Panc1 (cell line): Measurements from ENCODE around the gene TAPBP. TPM values are rescaled to one million over a fixed set of nuclear protein-coding genes. Genes with fewer than 3 reads are reported as not detected.
A peak's percentile ranks its signal among the peaks of the same experiment; 100 is the strongest.

ENCODE experiments used
- ATAC-seq: fragments of 200-7000 bp; cut with Tn5 transposase; 2 replicates; pipeline ENCODE4 v1.9.1; 2020; ENCODE audit warnings: mild to moderate bottlenecking, moderate library complexity
- BruUV-seq: library from RNA; stranded (reverse); fragments of 400-500 nt; replicated peaks from 2 replicates; lab custom pipeline; 2021; lab: Mats Ljungman, UMichigan
- CTCF ChIA-PET: fragments of 300-600 bp; sonication (Branson Sonifier 250); formaldehyde crosslinking; loops from one replicate; lab custom pipeline; 2022; ENCODE audit warnings: antibody characterized with exemption; lab: Charles Lee
- POLR2A ChIA-PET: fragments of 300-600 bp; sonication (Branson Sonifier 250); formaldehyde crosslinking; loops from one replicate; lab custom pipeline; 2022; ENCODE audit warnings: antibody characterized with exemption; lab: Charles Lee
- DNase-seq: peaks from one replicate; pipeline ENCODE4 v3.0.0-alpha.2; 2010; ENCODE audit warnings: low read depth, low spot score
- H3K27ac ChIP-seq: 2 replicates; pipeline ENCODE4 v1.5.1; 2011; ENCODE audit warnings: mild to moderate bottlenecking, low read length, inconsistent platforms
- H3K27me3 ChIP-seq: fragments of 200-500 bp; sonication (Bioruptor generic); 2 replicates; pipeline ENCODE4 v1.6.0; 2014; ENCODE audit warnings: low read length, inconsistent platforms; ENCODE audit not compliant: control insufficient read depth, insufficient read depth
- H3K36me3 ChIP-seq: fragments of 200-500 bp; sonication (Bioruptor generic); 2 replicates; pipeline ENCODE4 v1.5.1; 2014; ENCODE audit warnings: inconsistent platforms, mild to moderate bottlenecking, low read length, moderate library complexity; ENCODE audit not compliant: control insufficient read depth, insufficient read depth
- H3K4me1 ChIP-seq: 2 replicates; pipeline ENCODE4 v1.5.1; 2011; ENCODE audit warnings: inconsistent platforms, mild to moderate bottlenecking, low read length, moderate library complexity; ENCODE audit not compliant: control insufficient read depth, insufficient read depth
- H3K4me3 ChIP-seq, 2 experiments: 2 replicates each; pipeline ENCODE4 v1.5.1; 2011 to 2012; ENCODE audit warnings: low read depth in 2 of 2, low read length in 2 of 2, mild to moderate bottlenecking in 2 of 2, inconsistent platforms in 1 of 2, moderate library complexity in 1 of 2
- H3K9me3 ChIP-seq: fragments of 200-500 bp; sonication (Bioruptor generic); 2 replicates; pipeline ENCODE4 v1.5.1; 2014; ENCODE audit warnings: low read depth, mild to moderate bottlenecking, inconsistent platforms, low read length, moderate library complexity; ENCODE audit not compliant: control insufficient read depth, insufficient read depth
- POLR2AphosphoS5 ChIP-seq: IDR thresholded peaks from 2 replicates; pipeline ENCODE4 v1.6.1; 2012; ENCODE audit warnings: mild to moderate bottlenecking, low read depth, low read length, moderate library complexity
- REST ChIP-seq, 2 experiments: IDR thresholded peaks; 2 replicates each; pipeline ENCODE4 v1.6.1; 2011 to 2012; ENCODE audit warnings: low read depth in 2 of 2, control low read depth in 1 of 2, low read length in 1 of 2, mild to moderate bottlenecking in 1 of 2, moderate library complexity in 1 of 2; ENCODE audit not compliant: insufficient read depth in 1 of 2
- SIN3A ChIP-seq: IDR thresholded peaks from 2 replicates; pipeline ENCODE4 v1.6.1; 2012; ENCODE audit warnings: low read depth, mild to moderate bottlenecking, low read length, moderate library complexity, borderline replicate concordance; ENCODE audit not compliant: insufficient read depth
- TCF7L2 ChIP-seq: IDR thresholded peaks from 2 replicates; pipeline ENCODE4 v1.6.1; 2011; ENCODE audit warnings: mild to moderate bottlenecking, low read depth, low read length, inconsistent platforms
- in situ Hi-C: cut with HindIII; loops from 2 replicates; pipeline ENCODE4 v1.10.0; 2016; ENCODE audit warnings: low sequenced_read_pairs, low pct_unique_long_range_greater_than_20kb
- intact Hi-C: fragments of 100-400 bp; cut with micrococcal nuclease; formaldehyde crosslinking; loops from one replicate; pipeline ENCODE4 v1.10.0; 2022; ENCODE audit not compliant: unreplicated experiment
- total RNA-seq: library from RNA; stranded (reverse); gene quantifications from one replicate; pipeline ENCODE4 v1.2.1, GENCODE V29; 2021; ENCODE audit not compliant: unreplicated experiment
- TF ChIP-seq, protein P1 (sequence below): fragments of 450-650 bp; IDR thresholded peaks from 2 replicates; pipeline ENCODE4 v1.5.1; 2017; ENCODE audit warnings: mild to moderate bottlenecking

The TAPBP gene
- total RNA-seq, 1 experiment from 2014 or later: 246 TPM

DNA sequence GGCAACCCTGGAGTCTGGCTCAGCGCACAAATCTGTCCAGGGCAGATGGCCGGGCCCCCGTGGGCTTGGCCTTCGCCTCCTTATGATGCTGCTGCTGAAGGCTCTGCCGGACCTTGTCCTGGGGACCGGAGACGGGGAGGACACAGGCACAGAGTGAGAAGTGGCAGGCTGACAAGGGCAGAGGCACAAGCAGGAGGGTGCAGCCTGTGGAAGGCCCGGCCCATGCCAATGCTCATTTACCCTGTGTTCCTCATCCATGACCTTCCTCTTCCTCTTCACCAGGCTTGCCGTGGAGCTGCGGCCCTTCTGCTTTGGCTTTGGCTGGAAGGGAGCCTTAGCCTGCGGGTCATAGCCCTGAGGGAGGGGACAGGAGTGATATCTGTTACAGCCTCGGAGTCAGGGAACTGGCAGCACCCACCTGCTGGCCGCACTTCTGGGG lies 34.6 kb downstream of the TAPBP start:
- no peaks in the 10 kb centered on the region for H3K9me3 ChIP-seq
- ChIA-PET POLR2A (interaction anchor here (2.4 kb wide), 1 partner anchor 10 kb away, joined by 11 read pairs; the partner anchor contains the start of genes PFDN6 and WDR46), CTCF (no interaction called here)
- BruUV-seq: no TSS peak
- ATAC-seq (no peak), DNase-seq (no peak)
- peaks cover 51% of the 10 kb centered on the region for H3K4me1 ChIP-seq
- H3K27me3 ChIP-seq: no peaks in the 10 kb centered on the region
- no peak overlapping the region for H3K4me3 ChIP-seq
- TF ChIP-seq POLR2AphosphoS5 (no peak), SIN3A (no peak), REST (IDR thresholded peaks at IDR 0.05; ENCODE audit: insufficient read depth in 1 of 2, low read depth in 2 of 2, low read length in 1 of 2) (no peak), TCF7L2 (no peak)
- TF ChIP-seq, protein P1, sequence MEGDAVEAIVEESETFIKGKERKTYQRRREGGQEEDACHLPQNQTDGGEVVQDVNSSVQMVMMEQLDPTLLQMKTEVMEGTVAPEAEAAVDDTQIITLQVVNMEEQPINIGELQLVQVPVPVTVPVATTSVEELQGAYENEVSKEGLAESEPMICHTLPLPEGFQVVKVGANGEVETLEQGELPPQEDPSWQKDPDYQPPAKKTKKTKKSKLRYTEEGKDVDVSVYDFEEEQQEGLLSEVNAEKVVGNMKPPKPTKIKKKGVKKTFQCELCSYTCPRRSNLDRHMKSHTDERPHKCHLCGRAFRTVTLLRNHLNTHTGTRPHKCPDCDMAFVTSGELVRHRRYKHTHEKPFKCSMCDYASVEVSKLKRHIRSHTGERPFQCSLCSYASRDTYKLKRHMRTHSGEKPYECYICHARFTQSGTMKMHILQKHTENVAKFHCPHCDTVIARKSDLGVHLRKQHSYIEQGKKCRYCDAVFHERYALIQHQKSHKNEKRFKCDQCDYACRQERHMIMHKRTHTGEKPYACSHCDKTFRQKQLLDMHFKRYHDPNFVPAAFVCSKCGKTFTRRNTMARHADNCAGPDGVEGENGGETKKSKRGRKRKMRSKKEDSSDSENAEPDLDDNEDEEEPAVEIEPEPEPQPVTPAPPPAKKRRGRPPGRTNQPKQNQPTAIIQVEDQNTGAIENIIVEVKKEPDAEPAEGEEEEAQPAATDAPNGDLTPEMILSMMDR: no peak
- in situ Hi-C loops: no loop called here
- H3K27ac ChIP-seq: peak overlapping the region; percentile 84
- H3K36me3 ChIP-seq: peaks cover 9% of the 10 kb centered on the region
- intact Hi-C loops: no loop called here

DNA sequence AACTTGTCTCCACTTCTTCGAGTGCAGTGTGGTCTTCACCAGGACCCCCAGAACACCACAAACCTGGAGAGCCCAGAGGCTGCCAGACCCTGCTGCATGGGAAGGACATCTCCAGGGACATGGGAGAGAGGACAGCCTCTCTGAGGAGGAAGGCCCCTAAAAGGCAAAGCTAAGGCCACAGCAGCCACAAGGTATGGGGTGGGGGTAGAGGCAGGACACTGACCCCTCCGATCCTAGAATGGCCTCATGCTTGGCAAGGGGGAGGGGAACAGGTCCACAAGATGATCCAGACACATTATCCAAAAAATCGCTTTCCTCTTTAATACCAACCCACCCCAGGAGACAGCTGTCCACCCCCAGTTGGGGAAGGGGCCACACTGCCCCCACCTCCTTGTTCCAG lies 35.1 kb downstream of the TAPBP start:
- no peak for TF ChIP-seq REST (IDR thresholded peaks at IDR 0.05; ENCODE audit: insufficient read depth in 1 of 2, low read depth in 2 of 2, low read length in 1 of 2)
- TF ChIP-seq, protein P1: no peak
- intact Hi-C loops (no loop called here), in situ Hi-C loops (no loop called here)
- DNase-seq (no peak), ATAC-seq (no peak)
- Histone ChIP-seq H3K9me3 (no peaks in the 10 kb centered on the region), H3K27me3 (no peaks in the 10 kb centered on the region), H3K27ac (peak overlapping the region; percentile 84), H3K4me1 (peaks cover 53% of the 10 kb centered on the region), H3K36me3 (peaks cover 10% of the 10 kb centered on the region), H3K4me3 (no peak overlapping the region)
- CTCF ChIA-PET: no interaction called here
- POLR2A ChIA-PET: interaction anchor here (2.4 kb wide), 1 partner anchor 10 kb away, joined by 11 read pairs; the partner anchor contains the start of genes PFDN6 and WDR46
- BruUV-seq: no TSS peak
